ENCODE results near the gene IL16.

Gene IL16

DNA sequence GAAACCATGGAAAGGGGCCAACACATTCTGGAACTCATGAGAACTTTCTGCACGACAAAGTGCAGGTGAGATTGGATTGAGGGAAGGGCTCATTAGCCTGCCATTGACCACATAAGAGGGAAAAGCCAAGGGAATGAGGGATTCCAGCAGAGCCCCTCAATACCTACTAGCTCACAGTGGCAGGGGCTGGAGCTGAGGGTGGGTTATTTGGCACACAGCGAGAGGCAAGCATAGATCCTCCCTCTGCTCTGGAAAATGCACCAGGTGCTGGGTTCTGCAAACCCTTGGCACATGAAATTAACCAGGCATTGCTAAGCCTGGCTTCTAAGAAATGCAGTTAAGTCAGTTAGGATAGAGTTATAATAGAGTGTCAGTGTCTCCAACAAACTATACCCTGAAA, 60.8 kb downstream of the IL16 start:
- H3K27ac ChIP-seq: no peak overlapping the region
- no peak for TF ChIP-seq CTCF (conservative IDR thresholded peaks at IDR 0.05)

DNA sequence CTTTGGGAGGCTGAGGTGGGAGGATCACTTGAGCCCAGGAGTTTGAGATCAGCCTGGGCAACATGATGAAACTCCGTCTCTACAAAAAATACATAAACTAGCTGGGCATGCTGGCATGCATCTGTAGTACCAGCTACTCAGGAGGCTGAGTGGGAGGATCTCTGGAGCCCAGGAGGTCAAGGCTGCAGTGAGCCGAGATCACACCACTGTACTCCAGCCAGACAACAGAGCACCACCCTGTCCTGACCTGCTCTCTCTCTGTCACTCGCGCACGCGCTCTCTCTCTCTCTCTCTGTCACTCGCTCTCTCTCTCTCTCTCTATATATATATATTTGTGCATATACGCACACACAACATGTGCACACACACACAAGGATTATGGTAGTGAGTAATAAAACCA, 61.8 kb downstream of the IL16 start:
- H3K27ac ChIP-seq: no peak overlapping the region
- TF ChIP-seq CTCF (conservative IDR thresholded peaks at IDR 0.05): no peak

DNA sequence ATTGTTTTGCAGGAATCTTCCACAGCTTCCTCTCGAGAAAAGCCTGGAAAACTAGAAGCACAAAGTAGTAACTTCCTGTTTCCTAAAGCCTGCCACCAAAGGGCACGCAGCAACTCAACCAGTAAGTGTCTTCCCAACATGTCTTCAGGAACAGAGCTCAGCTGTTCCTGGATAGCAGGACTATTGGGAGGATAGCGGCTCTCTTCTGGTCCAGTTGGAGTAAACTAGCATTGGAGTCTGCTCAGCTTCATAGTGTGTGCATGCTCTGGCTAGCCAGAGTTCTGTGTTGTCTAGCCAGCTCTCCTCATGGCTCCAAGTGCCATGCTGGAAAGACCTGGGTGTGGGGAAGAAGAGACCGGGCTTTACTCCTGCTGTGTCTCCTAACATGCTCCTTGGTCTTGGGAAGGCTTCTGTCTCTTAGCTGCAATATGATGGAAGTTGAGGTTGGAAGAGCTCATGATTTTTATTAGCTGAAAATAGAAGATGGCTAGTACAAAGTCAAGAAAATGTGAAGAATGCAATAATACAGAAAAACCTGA, 63.1 kb downstream of the IL16 start:
- no peak for TF ChIP-seq CTCF (conservative IDR thresholded peaks at IDR 0.05)
- H3K27ac ChIP-seq: no peak overlapping the region

DNA sequence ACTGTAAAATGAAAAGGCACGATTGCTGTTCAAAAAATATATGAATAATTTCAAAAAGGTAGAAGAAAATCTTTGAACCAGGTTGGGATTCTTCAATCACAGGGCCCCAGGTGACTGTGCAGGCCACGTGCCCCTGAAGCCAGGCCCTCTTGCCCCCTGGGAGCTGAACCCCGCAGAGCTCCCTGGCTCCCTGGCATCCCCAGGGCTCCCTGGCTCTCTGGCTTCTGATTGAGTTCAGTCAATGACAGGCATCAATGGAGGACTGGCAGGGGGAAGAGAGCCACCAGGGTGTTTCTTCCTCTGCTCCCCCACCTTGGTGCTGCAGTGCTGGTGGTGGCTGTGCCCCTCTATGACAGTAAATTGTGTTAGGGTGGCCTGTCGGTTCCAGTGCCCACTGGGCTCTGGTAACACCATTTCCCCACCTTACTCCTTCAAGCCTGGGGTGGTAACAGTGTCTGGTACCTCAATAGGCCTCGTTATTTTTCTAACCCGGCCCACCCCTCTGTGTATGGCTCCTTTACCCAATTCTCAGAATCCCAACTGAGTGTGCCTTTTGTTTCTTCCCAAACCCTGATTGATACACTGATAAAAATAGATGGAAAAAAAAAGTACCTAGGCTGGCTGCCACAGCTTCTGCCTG, 64.6 kb downstream of the IL16 start:
- no peak for TF ChIP-seq CTCF (conservative IDR thresholded peaks at IDR 0.05)

DNA sequence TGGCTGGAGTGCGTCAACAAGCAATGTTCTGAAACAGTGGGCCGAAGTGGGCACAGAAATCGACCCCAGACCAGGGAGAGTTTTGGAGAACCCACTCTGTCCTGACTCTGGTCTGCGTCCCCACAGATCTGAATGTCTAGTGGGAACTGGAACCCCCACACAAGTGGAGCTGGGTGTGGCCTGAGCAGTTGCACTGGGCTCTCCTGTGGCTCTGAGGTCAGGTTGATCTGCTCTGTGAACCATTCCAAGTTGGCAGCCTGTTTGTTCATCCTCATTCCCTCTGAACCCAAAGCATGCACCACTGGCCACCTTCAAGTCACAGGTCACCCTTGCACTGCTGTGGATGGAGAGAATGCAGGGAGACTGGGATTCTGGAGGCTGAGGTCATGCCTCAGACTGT, 66.8 kb downstream of the IL16 start:
- H3K27ac ChIP-seq: no peak overlapping the region
- no peak for TF ChIP-seq CTCF (conservative IDR thresholded peaks at IDR 0.05)

More for the DNA sequence above, 64.6 kb downstream of the IL16 start:
- H3K27ac ChIP-seq: no peak overlapping the region

- TF ChIP-seq CTCF (conservative IDR thresholded peaks at IDR 0.05): no peak
- no peak overlapping the region for H3K27ac ChIP-seq
Measured at GRCh38 chr15:81264072-81264857, 67.6 kb downstream of the IL16 start.

- peak overlapping the region; percentile 34; the same call in 1 of the 2 replicates for H3K27ac ChIP-seq
- no peak for TF ChIP-seq CTCF (conservative IDR thresholded peaks at IDR 0.05)
Measured at GRCh38 chr15:81265256-81265943, 68.7 kb downstream of the IL16 start.

Measured in VCaP (cell line).